HPDE6-E6E7 (cell line): ENCODE results near the gene STRADA.
A peak's percentile ranks its signal among the peaks of the same experiment; 100 is the strongest.

Experiments
- DNase-seq: peaks from one replicate; pipeline ENCODE4 v3.0.0; 2011; ENCODE audit warnings: missing footprints; ENCODE audit errors: extremely low spot score

Gene STRADA

DNA sequence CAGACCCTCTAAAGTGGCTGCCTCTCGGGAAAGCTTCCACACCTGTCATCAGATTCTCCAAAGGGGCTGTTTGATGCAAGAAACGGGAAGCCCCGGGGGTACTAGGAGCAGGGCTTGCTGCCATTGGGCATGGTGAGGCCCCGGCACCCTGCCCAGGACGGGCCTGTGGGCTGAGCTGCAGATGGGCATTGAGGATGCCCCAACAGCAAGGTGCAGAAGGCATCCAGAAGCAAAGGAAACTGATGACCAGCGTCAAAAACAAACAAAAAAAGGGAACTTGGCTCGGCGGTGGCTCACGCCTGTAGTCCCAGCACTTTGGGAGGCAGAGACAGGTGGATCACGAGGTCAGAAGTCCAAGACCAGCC, 40.2 kb downstream of the STRADA start:
- DNase-seq: no peak

DNA sequence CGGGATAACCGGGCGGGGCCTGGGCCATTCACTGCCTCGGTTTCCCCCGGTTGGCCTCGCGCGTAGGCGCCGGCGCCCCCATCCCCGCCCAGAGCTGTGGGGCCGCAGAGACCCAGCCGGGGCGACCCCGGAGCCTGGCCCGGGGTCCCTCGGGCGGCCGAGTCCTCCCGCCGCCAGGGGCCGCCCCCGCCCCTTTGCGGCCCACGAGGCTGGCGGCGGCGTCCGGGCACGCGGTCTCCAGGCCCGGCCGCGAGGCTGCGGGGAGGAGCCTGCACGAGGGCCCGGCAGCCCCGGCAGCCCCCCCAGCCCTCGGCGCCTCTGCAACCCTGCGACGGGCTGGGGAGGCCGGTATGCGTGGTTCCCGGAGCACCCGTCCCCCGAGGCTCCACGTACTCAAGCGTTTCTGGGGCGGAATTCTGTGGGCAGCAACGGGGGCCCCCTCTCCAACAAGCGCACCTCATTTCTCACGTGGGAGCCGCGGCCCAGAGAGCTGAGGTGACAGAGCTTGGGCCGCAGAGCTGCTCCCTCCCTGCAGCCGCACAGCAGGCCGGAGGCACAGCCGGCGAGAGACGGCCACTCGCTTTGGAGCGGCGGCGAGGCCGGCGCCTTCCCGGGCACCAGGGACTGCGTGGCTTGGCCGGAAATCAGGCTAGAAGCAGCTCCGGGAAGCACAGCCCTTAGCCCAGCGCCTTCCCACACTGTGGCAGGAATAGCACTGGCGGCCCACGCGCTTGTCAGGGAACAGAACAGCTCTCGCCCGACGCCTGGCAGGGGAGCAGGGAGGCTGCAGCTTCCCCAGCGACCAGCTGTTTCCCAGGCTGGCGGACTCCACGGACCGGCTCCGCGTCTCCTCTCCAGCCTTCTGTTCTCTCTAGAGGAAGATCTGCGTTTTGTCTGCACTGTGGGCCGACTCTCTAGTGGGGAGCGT, 40.8 kb downstream of the STRADA start:
- DNase-seq: peak; percentile 43

DNA sequence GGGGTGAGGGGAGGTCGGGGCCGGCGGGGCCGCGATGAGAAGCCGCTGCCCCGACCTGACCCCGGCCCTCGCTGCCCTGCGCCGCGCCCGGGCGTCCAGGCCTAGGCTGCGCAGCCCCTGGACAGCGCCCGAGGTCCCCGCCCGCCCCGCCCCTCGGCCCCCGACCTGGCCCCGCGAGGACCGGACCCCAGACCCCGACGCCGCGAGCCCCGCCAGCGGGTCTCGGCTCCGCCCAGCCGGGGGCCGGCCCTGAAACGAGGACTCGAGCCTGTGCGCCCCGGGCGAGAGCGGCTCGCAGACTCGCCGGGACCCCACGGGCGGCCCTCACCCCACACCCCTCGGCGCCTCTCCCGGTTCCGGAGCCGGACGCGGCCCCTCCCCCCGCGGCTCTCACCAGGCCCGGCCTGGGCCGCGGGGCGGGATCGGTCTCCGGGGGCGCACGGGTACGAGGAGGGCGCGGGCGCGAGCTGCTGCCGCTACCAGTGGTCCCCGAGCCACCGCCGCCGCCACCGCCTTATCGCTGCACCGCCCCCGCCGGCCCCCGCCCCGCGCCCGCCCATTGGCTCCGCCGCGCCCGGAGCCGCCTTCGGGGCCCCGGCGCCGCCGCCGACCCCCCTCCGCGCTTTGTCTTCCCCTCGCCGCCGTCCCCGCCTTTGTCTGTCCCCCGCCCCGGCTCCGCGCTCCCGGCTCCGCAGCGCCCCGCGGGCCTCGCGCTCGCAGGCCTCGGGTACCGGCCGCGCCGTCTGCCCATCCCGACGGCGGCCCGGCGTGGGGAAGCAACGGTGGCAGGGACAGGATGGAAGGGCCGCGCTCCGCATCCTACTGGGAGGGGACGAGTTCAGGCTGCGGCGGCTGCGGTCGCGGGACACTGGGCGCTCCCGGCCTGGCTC, 41.7 kb downstream of the STRADA start, which contains the start of gene LIMD2:
LIMD2 (minus strand) TSS at position 488 of the 890 bp plus-strand sequence. CDS start 827 bp downstream, outside the sequence.
- DNase-seq: peak; percentile 38

DNA sequence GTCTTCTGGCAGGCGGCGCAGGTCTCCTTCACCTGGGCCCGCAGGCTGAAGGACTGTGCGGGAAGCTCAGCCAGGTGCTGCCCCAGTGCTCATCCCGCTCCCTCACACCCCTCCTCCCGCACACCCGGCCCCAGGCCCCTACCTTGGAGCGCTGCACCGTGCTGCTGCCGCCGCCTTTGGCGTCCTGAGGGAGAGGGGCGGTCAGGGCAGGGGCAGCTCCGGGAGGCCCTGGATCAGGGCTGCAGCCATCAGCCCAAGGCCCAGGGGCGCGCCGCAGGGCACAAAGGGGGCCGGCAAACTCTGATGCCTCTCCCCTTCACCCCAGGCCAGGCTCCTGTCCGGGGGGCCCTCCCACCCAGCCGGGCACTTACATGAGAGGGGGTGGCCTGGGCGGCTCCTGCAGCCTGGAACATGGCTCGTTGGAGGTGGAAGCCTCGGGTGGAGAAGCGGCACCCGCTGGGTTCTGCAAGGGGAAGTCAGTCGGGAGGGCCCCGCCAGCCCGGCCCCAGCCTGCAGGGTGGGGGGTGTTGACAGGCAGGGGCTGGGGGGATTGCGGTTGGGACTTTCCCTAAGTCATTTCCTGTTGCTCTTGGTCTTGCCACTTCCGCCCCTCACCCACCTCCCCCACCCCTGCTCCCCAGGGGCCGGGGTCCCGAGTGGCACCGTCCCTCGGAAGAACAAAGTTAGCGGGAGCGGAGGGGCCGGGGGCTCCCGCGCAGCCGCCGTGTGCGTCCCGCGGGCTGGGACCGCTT, 42.5 kb downstream of the STRADA start:
- no peak for DNase-seq

DNA sequence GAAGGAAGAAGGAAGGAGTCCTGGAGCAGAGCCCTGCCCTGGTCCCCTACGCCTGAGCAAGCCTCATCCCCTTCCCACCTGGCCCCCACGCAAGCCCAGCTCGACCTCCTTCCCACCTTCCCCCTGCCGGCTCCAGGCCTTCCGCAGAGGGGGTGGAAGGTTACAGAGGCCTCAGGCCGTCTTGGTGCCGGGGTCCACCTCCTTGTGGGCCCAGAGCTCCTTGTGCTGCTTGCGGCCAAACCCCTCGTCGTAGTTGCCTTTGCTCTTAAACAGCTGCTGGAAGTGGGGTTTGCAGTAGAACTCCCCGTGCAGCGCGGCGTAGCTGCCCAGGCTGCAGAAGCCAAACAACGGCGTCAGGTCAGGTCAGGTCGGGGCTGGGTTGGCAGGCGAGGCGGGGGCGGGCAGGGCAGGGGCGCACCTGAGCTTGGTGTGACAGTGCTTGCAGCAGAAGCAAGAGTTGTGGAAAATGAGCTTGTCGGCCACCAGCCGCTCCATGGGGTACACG, 43.2 kb downstream of the STRADA start:
- DNase-seq: no peak

DNA sequence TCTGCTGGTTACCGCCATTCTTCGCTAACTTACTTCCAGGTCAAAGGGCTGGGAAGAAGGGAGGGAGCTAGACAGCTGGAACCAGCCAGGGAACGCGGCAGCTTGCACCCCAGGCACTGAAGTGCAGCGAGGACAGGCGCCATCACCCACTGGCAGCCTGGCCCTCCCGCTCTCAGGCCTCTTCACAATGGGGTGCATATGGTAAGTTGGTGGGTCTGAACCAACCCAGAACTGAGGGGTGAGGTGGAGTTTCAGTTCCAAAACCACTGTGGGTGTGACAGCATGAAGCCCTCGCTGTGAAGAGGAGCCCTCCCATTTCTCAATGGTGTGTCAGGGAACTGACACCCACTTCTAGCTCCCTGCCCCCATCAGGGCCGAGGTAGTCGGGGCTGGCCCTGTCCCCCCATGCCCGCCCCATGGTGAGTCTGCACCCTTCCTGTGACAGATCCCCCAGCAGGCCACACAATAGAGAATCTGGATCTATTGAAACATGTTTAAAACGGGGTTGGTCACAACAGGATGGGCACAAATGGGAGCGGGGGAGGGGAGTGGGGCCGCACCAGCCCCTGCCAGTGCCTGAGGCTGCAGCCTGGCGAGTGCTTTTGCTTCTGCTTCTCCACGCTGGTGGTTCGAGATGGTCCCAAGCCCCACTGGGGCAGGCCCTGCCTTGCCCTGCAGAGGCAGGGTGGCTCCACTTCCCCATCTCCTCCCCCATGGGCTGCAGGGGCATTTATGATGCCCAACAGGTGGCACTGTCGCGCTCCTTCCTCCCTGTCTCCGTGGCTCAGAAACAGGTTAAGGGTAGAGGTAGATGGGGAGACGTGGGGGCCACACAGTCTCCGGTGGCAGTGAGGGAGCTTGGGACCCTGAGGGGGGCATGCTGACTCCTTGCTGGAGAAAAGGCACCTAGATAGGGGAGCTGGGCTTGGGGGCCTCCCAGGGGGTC, 44.0 kb downstream of the STRADA start:
- DNase-seq: peak; percentile 56

DNA sequence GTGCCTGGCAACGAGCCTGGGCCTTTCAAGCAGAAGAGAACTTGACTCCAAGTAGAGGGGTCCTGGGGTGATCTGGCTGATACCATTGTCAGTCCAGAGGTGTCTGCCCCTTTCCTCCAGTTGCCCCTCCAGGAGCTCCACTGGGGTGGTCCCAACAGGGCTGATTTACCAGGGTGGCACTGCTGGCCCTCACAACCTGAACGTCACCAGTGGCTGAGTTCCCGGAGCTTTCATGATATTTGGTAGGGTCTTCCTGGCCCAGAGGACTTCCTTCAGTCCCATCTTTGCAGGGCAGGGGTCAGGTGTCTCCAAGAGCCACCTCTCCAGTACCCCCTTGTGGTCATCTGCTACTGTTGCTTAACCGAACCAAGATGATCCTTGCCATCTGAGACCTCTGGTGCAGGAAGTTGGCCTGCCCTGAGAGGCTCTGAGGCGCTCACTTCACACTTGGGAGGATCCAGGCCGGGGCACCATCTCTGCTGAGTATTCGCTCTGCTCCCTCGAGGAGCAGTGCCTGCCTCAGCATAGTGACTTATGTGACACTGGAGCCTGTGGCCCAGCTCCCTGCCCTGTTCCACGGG, 45.1 kb downstream of the STRADA start:
- no peak for DNase-seq

DNA sequence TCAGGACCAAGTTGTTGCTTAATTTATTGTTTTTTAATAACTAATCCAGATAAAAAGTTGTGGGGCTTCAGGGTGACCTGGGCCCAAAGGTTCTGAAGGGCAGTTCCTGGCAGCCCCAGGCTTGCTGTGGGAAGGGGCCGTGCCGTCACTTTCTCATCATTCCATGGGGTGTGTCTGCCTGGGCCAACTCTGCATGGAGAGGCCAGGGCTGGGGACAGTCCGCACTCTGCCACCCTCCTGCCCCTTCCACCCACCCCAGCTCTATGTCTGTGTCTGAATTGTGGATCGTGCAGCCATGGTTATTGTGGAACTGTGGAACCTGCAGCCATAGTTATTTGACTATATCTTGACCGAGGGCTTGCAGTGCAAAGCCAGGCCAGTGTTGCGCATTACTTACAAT, 45.7 kb downstream of the STRADA start:
- DNase-seq: no peak

DNA sequence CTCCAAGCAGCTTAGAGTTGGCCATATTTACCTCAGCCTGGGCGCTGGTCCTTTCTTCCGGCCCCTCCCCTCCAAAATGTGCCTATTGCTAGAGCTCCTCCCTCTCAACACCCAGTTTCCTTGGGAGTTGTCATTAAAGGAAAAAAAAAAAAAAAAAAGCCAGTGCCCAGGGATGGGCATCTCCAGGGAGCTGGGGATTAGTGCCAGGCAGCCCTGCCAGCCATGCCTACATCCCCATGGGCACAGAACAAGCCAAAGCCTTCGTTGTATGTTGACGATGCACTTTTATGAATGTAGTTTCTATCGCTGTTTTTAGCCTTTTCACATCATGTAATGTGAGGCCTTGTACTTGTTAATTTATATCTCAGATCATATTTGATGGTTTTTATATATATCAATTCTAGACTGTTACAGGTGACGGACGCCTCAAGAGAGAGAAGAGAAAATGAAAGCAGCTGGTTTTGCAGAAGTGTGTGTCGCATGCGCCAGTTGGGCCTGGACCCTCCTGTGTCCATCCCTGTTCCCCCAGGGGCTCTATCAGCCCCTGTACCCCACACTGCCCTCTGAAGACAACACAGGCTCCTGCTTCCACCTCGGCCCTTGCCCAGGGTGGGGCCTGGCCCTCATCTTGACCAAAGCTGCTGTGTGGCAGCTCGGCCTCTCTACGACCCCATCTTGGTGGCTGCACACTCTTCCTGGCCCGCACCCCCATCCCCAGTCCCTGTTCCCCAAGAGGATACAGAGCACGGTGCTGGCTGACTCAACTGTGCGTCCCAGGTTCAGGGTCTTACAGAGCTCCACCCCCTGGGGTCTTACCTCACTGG, 46.4 kb downstream of the STRADA start:
- no peak for DNase-seq

DNA sequence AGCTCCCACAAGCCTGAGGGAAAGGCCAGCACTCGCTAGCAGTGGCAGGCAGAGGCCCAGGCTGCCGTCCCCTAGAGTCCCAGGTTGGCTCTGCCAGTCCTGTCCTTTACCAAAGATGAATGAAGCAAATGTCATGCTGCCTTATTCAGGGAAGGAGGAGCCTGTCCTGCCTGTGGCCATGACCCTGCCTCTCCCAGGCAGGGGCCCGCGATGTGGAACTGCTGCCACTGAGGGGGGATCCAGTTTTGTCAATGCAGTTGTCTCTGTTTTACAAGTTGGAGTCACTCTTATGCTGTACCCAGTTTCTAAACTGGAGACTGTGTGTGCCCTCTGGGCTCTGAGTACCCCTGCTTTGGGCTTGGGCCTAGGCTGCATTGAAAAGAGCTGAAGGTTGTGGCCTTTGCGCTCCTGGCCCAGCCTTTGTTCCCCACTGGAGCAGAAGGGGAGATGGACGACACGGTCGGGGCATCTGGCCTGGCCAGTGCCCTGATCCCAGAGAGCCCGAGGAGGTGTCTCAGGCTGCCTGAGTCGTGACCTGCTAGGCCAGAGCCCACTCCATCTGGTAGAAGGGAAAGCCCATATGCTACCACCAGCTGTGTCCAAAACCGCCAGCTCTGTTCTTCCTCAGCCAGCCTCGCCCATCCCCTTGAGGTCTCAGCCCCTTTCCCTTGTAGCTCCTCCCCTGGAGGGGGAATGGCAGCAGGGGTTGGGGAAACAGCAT, 47.2 kb downstream of the STRADA start:
- no peak for DNase-seq

DNA sequence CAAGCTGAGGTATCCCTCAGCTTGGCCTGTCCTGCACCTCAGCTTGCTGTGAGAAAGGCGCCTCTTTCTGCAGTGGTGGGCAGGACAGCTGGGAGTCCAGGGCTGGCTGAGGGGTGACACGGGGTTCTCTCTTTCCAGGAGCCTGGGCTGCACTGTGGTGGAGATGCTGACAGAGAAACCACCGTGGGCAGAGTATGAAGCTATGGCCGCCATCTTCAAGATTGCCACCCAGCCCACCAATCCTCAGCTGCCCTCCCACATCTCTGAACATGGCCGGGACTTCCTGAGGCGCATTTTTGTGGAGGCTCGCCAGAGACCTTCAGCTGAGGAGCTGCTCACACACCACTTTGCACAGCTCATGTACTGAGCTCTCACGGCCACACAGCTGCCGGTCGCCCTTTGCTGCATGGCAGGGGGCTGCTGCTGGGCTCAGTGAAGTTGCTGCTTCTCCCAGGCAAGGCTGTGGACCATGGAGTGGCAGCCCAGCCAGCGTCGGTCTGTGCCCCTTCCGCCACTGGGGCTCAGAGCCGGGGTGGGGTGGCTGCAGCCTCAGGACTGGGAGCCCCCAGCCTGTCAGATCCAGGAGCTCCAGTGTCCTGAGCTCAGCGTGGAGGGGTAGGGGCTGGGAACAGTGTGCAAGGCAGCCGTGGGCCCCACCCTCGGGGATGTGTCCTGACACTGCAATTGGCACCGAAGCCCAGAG, 48.0 kb downstream of the STRADA start:
- DNase-seq: no peak

DNA sequence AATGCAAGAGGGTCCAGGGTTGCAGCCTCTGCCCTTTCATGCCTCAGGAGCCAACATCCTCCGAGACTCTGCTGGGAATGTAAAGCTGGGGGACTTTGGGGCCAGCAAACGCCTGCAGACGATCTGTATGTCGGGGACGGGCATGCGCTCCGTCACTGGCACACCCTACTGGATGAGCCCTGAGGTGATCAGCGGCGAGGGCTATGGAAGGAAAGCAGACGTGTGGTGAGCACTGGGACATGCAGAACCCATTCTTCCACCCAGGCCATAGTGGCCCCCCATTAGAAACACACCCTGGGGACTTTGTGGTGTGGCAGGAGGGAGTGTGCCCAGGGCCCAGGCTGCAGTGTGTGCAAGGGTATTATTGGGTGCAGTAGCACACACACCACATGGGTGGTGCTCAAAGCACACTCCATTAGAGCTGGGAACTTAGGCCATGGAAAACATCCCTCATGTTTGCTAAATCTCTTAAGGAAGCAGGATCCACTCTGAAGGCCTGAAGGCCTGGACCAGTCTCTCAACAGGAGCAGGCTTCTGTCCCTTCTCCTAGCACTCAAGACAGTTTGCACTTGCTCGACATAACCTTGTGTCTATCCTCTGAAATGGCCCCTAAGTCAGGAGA, 49.3 kb downstream of the STRADA start:
- DNase-seq: no peak

DNA sequence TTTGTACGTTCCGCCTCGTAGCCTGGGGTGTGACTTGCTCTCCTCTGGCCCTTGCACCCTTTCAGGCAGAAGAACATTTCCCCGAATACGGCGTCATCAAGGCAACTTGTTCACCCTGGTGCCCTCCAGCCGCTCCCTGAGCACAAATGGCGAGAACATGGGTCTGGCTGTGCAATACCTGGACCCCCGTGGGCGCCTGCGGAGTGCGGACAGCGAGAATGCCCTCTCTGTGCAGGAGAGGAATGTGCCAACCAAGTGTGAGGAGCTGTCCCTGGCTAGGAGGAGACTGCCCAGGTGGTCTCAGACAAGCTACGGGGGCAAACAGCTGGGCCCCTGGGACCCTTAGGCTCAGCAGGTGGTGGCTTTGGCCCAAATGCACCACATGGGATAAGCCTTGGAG, 52.1 kb downstream of the STRADA start:
- no peak for DNase-seq

DNA sequence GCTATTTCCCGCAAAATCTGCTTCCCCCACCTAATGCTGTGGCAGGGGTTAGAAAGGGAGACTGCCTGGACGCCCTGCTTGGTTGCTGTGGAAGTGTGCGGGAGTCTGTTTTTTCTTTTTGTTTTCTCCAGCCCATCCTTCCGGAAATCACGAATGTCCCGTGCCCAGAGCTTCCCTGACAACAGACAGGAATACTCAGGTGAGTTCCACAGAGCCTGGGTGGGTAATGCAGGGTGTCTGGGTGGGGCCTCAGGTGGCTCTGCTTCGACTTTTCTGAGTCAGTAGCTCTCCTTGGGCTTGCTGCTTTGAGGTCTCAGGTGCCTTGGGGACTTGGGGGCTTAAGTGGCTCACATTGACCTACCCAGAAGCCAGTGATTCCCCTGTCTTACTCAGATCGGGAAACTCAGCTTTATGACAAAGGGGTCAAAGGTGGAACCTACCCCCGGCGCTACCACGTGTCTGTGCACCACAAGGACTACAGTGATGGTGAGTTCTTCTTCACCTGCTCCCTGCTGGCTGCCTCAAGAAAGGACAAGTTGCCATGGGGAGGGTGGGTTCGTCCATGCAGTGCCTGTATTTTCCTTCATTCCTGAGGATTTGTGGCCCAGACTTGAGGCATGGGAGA, 53.1 kb downstream of the STRADA start:
- no peak for DNase-seq

DNA sequence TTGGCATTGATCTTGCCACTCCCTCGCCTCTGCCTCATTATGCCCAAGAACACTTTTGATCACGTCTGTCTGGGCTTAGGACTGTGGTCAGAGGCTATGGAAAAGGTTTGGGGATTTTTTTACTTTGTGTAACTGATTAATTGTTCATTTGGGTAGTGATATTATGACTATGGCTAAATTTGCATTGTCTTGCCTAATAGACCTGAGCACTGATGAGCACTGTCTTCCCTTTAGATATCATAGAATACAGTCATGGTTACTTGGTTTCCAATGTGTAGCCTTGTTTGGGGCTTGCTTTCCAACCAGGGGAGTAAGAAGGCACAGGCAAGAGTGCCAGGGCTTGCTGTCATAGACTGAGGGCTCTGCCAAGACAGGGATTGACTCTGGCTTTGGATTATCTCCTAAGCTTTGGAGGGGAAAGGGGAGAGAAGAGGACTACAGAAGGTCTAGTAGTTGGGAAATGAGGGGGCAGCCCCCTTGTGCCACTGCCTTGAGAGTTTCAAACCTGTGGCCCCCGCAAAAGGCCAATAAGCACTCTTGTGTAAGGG, 55.4 kb downstream of the STRADA start:
- no peak for DNase-seq

DNA sequence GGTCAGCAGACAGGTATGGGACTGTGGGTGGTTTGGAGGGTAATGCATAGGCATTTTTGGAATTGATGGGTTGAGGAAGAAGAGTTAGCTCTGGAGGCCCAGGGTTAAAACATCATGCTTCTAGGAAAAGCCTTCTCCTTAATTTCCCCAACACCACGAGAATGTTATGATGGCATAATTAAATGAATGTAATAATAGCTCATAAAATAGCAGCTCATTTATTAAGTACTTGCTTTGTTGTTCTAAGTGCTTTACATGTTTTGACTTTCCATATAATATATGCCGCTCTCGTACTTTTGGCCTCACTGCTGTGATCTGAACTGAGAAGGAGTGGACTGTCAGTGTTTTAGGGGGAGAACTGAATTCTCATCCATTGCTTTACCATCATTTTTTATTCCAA, 56.0 kb downstream of the STRADA start:
- no peak for DNase-seq

DNA sequence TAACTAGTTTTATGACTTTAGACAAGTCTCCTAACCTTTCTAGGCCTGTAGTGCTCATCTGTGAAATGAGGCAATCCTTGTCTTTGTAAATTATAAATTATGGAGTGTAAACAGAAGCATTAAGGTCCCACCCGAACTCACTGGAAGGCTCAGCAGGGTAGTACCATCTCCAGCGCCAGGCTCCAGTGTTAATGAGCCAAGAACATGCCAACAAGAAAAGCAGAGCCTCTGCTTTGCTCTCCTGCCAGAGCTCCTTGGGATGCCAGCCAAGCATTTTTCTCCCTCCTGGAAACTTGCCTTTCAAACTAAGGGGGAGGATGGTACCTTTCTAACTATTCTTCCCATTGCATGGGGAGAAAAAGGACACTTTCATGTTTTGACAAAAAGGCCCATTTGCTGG, 56.6 kb downstream of the STRADA start:
- DNase-seq: no peak
